ENCODE measurements around the gene ARID4B.
"Not testable (repeated sequence)": the region's sequence is repeated elsewhere in the genome, so short reads cannot be mapped to it uniquely, and the experiment has no call there.

Gene ARID4B

GRCh38 chr1:235327559-235328270, at the start of gene ARID4B:
Gene ARID4B, minus strand, starts transcription at chr1:235328179. Its CDS starts 1,260 bp downstream, at chr1:235326919.
- DNase-seq, result peak in 1 of 2 donors; percentile 1

- no peak for DNase-seq
Observed at GRCh38 chr1:235375919-235376605, 48.1 kb upstream of the ARID4B start.

GRCh38 chr1:235369802-235370201, 41.8 kb upstream of the ARID4B start:
- DNase-seq, result no peak

- no peak for DNase-seq
Observed at GRCh38 chr1:235368428-235368827, 40.4 kb upstream of the ARID4B start.

- peak; percentile 77 to 79 for DNase-seq
Observed at GRCh38 chr1:235367000-235367908, 39.3 kb upstream of the ARID4B start, which contains the start of gene TBCE. Gene TBCE, plus strand, starts transcription at chr1:235367427. Its CDS starts 12,623 bp downstream, at chr1:235380050.

GRCh38 chr1:235366286-235366685, 38.3 kb upstream of the ARID4B start:
- DNase-seq, result no peak

- not testable (repeated sequence) for DNase-seq
Observed at GRCh38 chr1:235364189-235364588, 36.2 kb upstream of the ARID4B start.

- no peak for DNase-seq
Observed at GRCh38 chr1:235358899-235359298, 30.9 kb upstream of the ARID4B start.

- DNase-seq, result no peak
Observed at GRCh38 chr1:235357485-235358373, 29.8 kb upstream of the ARID4B start.

- DNase-seq, result no peak
Observed at GRCh38 chr1:235351898-235352297, 23.9 kb upstream of the ARID4B start.

- DNase-seq, result no peak
Observed at GRCh38 chr1:235351441-235351840, 23.5 kb upstream of the ARID4B start.

- peak; percentile 31 to 33 for DNase-seq
Observed at GRCh38 chr1:235343726-235344125, 15.7 kb upstream of the ARID4B start.

- no peak for DNase-seq
Observed at GRCh38 chr1:235342471-235342870, 14.5 kb upstream of the ARID4B start.

- DNase-seq, result no peak
Observed at GRCh38 chr1:235342039-235342438, 14.1 kb upstream of the ARID4B start.

GRCh38 chr1:235341334-235341733, 13.4 kb upstream of the ARID4B start:
- DNase-seq, result no peak

- DNase-seq, result no peak
Observed at GRCh38 chr1:235339746-235340145, 11.8 kb upstream of the ARID4B start.

- DNase-seq, result peak; percentile 30 to 35
Observed at GRCh38 chr1:235336903-235337302, 8.9 kb upstream of the ARID4B start.

- DNase-seq, result no peak
Observed at GRCh38 chr1:235331401-235331800, 3.4 kb upstream of the ARID4B start.

- no peak for DNase-seq
Observed at GRCh38 chr1:235330918-235331285, 2.9 kb upstream of the ARID4B start.

GRCh38 chr1:235329139-235329902, 1.3 kb upstream of the ARID4B start:
- peak; percentile 44 to 45 for DNase-seq
